COR-L47 (cell line): ENCODE results near the gene EIF2B5.
A peak's percentile ranks its signal among the peaks of the same experiment; 100 is the strongest.
"Not testable (repeated sequence)": the region's sequence is repeated elsewhere in the genome, so short reads cannot be mapped to it uniquely, and the experiment has no call there.

ENCODE experiments used
- DNase-seq: peaks from one replicate; lab custom pipeline; 2025; lab: John Stamatoyannopoulos, UW

Gene EIF2B5

DNA sequence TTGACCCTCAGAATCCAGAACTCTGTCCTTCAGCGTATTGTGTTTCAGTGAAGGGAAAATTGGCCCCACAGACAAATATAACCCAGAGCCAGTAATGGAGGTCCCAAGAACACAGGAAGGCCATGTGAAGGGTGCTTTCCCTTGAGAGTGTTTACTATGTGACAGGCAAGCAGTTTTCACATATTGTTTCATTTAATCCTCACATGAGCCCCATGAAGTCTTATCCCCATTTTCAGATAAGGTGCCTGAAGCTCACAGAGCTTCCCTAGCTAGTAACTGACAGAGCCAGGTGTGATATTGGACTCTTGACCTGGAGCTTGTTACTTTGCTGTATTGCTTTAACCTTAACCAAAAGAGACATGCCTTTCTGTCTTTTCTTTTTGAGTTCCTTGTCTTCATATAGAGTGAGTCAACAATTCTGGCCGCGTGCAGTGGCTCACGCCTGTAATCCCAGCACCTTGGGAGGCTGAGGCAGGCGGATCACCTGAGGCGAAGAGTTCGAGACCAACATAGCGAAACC lies 10.7 kb downstream of the EIF2B5 start:
- no peak for DNase-seq

DNA sequence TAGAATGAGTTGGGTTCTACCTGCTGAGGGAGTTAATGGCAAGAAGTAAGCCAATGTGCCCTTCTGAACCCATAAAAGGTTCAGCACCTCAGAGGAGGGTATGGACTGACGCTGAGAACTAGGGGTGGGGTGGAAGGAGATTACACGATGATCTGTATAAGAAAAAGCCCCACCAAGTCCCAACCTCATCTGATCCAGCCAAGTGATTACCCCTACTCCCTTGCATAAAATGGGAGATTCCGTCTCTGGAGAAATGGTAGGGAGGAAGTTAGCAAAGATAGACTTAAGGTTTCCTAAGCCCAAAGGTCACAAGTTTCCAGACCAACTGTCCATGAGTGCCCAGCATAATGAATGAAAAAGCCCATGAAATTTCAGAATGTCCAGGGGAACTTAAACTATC lies 12.9 kb downstream of the EIF2B5 start:
- no peak for DNase-seq

DNA sequence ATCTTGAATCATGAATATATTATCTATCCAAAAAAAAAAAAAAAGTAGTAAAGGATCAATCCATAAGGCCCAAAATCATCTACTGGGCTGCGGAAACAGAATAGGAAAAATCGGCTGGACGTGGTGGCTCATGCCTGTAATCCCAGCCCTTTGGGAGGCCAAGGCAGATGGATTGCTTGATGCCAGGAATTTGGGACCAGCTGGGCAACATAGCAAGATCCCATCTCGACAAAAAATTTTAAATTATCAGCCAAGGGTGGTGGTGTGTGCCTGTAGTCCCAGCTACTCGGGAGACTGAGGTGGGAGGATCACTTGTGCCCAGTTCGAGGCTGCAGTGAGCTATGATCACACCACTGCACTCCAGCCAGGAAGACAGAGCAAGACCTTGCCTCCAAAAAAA lies 14.0 kb downstream of the EIF2B5 start:
- DNase-seq: no peak

DNA sequence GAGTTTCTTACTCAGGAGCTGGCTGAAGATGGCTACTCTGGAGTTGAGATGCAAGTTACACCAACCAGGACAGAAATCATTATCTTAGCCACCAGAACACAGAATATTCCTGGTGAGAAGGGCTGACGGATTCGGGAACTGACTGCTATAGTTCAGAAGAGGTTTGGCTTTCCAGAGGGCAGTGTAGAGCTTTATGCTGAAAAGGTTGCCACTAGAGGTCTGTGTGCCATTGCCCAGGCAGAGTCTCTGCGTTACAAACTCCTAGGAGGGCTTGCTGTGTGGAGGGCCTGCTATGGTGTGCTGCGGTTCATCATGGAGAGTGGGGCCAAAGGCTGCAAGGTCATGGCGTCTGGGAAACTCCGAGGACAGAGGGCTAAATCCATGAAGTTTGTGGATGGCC lies 14.6 kb downstream of the EIF2B5 start:
- not testable (repeated sequence) for DNase-seq

DNA sequence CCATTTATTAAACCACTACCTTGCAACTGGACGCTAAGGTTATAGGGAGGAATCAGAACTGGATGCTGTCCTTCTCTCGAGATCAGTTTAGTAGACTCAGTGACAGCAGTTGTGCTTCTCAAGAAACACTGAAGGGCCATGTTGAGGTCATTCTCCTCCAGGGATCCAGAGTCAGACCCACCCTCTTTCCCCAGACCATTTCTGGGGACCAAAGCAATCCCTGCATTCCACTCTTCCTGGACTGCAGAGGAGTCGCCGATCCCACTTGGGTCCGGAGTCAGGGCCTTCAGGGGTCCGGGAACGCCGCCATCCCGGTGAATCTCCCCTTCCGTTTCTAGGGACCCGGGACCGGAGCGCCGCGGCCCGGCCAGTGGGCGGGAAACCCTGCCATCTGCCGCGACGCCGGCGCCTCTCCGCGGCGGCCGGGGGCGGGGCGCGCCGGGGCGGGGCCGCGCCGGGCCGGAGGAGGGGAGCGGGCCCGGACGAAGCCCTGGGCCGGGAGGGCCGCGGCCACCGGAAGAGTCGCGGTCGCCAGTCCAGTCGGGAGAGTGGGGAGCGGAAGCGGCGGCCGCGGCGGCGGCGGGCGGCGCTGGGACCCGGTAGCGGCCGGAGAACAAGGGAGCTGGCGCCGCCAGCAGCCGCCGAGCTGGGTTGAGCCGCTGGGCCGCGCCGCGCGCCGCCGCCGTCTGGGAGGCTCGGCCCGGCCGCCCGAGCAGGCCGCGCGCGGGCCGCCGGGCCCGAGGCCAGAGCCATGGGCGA lies 19.9 kb downstream of the EIF2B5 start, which contains the start of gene DVL3:
Gene DVL3 (plus strand): TSS at position 493 of the 759 bp plus-strand sequence. CDS start 259 bp downstream, at position 752.
- peak; percentile 76 for DNase-seq

DNA sequence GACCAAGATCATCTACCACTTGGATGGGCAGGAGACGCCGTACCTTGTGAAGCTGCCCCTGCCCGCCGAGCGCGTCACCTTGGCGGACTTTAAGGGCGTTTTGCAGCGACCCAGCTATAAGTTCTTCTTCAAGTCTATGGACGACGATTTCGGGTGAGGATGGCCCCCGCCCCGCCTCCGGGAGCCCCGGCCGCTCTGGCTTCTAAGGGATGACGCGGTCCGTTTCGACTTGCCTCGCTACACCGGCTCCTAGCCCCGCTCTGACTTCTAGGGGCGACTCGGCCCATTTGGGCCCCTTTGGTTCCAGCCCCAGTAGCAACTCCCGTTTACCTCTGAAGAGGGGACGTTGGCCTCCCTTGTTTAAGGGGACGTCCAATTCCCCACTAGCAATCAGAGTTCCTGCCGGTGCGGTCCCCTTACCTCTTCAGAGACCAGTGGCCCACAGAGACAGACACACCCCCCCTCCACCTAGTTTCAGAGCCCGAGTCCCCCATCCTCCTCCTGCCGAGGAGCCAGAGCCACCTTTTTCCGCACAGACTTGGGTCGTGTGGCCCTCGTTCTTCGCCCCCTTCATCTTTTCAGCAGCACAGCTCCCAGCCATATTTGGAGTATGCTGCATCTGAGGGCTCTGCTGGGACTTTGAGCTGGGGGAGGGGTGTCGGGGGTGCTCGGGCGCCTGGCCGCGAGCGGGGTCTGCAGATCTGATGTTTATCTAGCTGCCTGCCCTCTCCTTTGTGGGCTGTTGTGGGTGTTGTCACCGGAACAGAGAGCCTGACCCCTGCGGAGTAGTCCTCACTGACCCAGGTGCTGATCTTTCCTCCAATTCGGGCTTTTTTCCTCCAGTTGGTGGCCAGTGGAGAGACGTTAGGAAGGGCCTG lies 20.7 kb downstream of the EIF2B5 start:
- no peak for DNase-seq

DNA sequence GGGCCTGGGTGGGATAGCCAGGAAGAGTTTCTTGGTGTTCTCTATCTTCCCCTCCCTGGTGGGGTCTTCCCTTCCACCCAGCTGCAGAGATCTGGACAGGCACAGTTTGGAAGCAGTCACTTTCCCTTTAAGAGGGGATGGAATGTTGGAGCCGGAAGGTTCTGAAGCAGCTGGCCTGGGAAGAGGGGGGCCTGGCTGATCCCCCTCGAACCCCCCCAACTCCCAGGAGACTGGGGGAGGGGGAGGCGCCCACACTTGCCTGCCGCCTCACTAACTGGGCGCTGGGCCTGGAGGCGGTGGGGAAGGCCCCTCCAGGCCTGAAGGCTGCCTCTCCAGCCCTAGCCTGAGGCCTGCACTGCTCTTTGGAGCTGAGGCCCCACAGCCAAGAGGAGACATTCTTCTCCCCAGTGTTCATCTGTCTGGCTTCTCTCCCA lies 21.4 kb downstream of the EIF2B5 start:
- DNase-seq: no peak

DNA sequence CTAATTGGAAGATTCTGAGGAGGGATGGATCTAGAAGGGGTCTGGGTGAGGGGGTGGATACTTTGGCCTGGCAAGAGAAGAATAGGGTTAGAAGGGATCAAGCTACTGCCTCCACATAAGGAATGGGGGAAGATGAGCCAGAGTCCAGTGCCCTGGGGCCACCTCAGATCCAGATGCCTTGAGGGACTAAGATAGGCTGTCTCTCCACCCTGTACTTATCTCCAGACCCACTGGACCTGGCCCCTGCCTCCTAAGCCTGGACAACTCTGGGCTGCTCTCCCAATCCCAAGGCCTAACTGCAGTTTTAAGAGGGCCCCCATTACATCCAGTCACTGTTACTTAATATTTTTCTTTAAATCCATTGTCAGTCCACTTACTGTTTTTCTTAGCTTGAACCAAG lies 22.0 kb downstream of the EIF2B5 start:
- DNase-seq: no peak

DNA sequence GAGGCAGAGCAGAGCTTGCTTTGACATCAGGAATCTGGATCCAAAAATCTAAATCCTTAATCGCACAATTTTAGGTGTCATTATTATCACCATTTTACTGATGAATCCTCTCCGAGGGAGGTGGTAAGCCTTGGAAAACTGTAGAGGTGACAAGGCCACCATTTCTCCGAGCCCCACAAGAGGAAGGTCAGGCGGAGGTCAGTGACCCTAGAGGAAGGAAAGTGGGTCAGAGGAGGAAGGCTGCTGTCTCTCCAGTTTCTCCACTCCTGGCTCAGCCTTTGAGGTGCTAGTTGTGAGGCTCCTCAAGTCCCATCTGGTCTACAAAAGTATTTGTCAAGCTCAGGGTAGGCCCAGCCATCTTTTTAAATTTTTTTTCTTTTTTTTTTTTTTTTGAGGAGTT lies 23.2 kb downstream of the EIF2B5 start:
- no peak for DNase-seq

DNA sequence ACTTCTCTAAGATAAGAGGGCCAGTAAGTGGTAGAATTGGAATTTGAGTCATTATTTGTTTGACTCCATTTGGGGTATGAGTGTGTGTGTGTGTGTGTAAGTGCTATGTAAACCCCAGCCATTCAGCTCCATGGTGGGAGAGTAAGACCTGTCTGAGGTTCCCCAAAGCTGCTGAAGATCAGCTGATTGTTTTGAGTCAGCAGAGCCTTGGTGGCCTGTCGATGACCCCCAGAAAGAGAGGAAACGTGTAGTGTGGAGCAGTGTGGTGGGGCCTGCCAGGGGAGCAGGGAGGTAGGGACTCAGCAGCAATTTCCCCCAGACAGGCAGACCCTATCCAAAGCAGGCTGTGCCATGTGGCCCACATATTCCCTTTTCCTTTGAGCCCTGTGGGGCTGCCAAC lies 25.3 kb downstream of the EIF2B5 start:
- no peak for DNase-seq

DNA sequence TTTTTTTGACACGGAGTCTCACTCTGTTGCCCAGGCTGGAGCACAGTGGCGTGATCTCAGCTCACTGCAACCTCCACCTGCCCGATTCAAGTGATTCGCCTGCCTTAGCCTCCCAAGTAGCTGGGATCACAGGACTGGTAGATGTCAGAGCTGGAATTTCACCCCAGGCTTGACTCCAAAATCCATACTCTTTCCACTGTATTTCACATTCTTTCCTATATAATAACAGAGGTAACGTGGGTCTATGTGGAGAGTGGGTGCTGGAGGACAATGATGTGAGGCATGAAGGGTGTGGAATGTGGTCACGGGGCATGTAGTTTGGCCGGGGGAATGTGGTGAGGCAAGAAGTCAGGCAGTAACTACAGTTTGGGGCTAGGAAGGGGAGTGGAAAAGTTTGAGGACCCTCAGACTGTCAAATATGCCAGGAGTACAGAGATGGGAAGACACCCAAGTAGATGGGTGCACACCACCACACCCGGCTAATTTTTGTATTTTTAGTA lies 27.5 kb downstream of the EIF2B5 start:
- not testable (repeated sequence) for DNase-seq

DNA sequence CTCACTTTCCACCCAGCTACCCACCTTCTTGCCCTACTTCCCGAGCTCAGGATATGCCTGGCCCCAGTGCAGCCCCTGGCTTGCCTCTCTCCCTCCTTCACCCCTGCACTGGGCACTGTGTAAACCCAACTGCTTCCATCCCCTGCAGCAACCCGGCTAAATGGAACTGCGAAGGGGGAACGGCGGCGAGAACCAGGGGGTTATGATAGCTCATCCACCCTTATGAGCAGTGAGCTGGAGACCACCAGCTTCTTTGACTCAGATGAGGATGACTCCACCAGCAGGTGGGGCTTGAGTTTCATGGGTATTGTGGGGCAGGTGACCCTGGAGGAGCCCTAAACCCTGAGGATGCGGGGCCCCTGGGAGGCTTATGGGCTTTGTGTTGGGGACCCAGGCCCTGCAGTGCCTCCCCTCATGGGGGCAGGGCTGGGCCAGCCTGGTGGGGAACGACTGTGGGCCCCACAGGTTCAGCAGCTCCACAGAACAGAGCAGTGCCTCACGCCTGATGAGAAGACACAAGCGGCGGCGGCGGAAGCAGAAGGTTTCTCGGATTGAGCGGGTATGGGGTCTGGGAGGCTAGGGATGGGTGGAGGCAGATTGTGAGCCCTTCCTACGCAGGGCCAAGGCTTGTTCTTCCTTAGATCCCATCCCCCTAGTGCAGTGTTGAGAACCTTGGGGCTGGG lies 29.6 kb downstream of the EIF2B5 start:
- no peak for DNase-seq

DNA sequence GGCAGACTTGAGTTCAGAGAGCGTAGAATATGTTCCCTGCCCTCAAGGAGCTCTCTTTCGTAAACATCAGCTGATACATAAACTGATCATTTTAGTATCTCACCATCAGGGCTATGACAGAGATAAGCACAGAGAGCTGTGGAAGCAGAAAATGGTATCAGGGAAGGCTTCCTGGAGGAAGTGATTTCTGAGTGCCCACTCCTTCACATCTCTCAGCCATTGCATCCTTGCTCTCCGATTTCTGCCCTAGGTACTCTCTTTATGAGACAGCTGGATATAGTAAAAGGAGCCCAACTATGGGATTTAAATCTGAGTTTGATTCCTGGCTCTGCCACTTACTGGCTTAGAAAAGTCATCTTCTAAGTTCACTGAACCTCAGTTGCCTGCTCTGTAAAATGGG lies 30.4 kb downstream of the EIF2B5 start:
- DNase-seq: no peak

DNA sequence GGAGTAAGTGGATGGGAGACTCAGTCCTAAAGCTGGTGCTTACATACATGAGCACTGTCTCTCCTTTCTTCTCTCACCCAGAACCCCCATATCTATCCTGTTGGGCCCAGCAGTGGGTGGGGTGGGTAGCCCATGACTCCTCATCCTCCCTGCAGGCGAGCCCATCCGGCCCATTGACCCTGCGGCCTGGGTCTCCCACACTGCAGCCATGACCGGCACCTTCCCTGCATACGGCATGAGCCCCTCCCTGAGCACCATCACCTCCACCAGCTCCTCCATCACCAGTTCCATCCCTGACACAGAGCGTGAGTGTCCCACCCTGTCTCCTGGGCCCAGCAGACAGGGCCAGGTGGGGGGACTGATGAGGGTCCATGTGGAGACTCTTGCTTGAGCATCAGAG lies 31.5 kb downstream of the EIF2B5 start:
- DNase-seq: no peak

DNA sequence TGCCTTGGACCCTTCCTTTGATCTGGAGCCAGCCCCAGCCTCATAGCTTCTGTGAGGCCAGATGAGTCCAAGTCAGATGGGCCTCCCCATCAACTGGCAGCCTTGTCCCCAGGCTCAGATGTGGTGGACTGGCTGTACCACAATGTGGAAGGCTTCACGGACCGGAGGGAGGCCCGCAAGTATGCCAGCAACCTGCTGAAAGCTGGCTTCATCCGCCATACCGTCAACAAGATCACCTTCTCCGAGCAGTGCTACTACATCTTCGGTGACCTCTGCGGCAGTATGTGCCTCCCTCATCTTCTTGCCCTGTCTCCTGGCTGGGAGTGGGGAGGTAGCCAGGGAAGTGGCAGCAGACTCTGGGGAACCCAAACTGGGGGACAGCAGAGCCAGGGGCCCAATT lies 32.6 kb downstream of the EIF2B5 start:
- no peak for DNase-seq

DNA sequence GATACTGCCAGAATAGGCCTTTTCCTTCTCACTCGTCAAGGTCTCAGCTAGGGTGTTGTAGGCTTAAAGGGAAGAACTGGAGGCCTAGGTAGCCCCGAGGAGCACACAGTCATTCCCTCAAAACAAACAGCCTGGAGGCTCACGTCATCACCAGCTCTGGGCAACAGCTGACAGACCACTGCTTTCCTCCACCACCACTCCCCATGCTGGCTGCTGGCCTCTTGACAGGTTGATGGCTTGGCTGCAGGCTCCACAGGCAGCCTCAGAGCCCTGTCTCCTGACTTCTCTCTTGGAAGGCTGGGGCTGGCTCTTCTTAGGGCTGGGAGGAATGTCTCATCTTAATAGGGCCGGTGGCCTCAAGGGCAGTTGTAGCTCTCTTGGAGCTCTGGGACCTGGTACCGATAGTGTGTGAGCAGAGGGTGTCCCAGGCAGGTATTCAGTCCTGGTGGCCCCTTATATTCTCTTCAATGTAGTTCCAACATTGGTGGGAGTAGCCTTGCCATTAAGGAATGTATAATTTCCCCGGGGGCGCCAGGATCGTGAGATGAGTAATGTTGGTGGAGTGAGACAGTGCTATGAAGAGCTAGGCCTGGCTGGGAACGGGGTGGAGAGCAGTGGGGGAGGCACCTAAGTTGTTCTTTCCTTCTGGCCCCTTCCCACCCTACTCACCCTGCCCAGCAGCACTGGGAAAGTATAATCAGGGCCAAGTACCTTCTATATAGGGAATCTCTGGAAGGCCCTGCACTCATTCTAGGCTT lies 33.4 kb downstream of the EIF2B5 start:
- DNase-seq: no peak

DNA sequence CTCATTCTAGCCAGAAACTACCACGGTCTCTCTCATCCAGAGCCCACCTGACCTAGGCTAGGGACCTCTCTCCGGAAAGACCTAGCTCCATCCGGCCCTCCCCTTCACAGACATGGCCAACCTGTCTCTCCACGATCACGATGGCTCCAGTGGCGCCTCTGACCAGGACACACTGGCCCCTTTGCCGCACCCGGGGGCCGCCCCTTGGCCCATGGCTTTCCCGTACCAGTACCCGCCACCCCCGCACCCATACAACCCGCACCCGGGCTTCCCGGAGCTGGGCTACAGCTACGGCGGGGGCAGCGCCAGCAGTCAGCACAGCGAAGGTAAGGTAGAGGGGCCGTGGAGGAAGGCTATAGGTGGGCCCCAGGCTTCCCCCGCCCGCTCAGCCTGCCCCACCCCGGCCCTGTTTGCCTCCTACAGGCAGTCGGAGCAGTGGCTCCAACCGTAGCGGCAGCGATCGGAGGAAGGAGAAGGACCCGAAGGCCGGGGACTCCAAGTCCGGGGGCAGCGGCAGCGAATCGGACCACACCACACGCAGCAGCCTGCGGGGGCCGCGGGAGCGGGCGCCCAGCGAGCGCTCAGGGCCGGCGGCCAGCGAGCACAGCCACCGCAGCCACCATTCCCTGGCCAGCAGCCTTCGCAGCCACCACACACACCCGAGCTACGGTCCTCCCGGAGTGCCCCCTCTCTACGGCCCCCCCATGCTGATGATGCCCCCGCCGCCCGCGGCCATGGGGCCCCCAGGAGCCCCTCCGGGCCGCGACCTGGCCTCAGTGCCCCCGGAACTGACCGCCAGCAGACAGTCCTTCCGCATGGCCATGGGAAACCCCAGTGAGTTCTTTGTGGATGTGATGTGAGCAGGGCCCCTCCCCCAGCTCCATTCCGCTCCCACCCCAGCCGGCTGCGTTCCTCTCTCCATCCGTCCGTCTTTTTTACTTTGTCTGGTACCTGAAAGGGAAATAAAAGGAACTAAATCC lies 35.0 kb downstream of the EIF2B5 start:
- DNase-seq: no peak

DNA sequence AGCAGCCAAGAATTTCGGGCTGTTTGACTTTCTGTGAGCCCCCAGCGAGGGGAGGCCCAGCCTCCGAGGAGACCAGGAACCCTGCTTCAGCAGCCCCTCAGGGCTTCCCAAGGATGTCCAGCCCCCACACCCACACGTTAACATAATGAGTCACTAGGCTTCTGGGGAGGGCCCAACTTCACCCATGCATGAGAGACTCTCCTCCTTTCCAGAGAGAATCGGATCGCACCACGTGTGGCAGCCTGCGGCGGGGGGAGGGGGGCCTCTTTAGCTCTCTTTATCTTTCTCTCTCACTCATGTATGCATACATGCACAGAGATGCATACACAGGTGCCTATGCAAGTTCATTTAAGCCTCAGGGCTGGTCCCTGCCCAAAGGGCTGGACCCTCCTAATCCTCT lies 36.4 kb downstream of the EIF2B5 start:
- DNase-seq: no peak

DNA sequence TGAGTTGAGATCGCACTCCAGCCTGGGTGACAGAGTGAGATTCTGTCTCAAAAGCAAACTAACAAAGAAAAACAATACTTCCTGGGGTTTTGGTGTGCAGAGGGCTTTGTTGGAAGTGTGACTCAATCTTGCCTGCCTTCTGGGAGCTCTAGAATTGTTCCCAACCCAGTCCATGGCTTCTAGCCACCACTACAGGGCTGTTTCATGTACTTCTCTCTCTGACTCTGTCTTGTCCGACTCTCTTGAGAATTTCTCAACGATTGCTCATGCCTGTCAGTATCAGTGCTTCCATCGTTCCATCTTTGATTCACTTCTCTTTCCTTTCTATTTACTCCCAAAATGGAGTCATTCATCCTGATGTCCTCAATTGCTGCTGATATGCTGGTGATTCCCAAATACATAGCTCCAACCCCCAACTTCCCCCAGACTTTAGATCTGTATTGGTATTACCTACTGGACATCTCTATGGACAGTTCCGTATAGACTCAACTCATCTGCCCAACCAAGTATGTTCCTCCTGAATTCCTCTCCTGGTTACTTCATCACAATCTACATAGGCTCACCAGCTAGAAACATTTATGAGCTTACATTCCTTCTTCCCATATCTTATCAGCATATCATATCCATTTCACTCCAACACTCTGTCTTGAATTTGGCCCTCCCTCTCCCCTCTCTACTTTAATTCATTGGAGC lies 37.7 kb downstream of the EIF2B5 start:
- no peak for DNase-seq

DNA sequence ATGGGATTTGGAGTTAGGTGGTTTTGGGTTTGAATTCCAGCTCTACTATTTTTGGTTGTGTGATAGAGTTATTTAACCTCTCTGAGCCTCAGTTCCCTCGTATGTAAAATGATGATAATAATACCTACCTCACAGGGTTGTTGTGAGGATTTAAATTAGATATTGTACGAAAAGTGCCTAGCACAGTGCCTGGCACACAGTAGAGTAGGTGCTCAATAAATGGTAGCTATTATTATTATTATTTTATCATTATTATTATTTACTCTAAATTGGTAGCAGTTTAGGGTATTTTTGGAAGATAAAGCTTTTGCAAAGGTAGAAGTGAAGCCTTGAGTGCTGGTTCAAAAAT lies 38.2 kb downstream of the EIF2B5 start:
- DNase-seq: no peak
